GM12872 (cell line): Measurements from ENCODE around the gene PALLD.

Experiments
- TF ChIP-seq, protein P1 (sequence below): IDR thresholded peaks from 3 replicates; pipeline ENCODE4 v1.5.1; 2011; ENCODE audit warnings: low read depth, mild to moderate bottlenecking, low read length, moderate library complexity; ENCODE audit not compliant: insufficient read depth

PALLD gene

DNA sequence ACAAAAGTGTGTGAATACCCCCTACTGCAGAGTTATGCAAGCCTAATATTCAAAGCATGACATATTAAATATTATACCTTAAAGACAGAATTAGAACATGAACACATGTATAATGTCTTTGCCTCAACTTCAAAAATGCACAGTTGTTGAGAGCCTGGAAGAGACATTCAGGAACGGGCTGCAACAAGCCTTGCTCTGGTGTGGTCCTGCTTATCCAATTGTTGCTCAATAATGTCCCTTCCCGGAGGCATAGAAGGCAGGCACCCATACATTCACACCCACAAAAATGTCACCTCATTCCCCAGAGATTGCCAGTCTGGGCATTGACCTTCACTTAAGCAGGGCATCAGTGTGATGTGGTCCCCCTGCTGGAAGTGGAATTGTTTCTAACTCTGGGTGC, 274.4 kb downstream of the PALLD start:
- TF ChIP-seq, protein P1, sequence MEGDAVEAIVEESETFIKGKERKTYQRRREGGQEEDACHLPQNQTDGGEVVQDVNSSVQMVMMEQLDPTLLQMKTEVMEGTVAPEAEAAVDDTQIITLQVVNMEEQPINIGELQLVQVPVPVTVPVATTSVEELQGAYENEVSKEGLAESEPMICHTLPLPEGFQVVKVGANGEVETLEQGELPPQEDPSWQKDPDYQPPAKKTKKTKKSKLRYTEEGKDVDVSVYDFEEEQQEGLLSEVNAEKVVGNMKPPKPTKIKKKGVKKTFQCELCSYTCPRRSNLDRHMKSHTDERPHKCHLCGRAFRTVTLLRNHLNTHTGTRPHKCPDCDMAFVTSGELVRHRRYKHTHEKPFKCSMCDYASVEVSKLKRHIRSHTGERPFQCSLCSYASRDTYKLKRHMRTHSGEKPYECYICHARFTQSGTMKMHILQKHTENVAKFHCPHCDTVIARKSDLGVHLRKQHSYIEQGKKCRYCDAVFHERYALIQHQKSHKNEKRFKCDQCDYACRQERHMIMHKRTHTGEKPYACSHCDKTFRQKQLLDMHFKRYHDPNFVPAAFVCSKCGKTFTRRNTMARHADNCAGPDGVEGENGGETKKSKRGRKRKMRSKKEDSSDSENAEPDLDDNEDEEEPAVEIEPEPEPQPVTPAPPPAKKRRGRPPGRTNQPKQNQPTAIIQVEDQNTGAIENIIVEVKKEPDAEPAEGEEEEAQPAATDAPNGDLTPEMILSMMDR: no peak

DNA sequence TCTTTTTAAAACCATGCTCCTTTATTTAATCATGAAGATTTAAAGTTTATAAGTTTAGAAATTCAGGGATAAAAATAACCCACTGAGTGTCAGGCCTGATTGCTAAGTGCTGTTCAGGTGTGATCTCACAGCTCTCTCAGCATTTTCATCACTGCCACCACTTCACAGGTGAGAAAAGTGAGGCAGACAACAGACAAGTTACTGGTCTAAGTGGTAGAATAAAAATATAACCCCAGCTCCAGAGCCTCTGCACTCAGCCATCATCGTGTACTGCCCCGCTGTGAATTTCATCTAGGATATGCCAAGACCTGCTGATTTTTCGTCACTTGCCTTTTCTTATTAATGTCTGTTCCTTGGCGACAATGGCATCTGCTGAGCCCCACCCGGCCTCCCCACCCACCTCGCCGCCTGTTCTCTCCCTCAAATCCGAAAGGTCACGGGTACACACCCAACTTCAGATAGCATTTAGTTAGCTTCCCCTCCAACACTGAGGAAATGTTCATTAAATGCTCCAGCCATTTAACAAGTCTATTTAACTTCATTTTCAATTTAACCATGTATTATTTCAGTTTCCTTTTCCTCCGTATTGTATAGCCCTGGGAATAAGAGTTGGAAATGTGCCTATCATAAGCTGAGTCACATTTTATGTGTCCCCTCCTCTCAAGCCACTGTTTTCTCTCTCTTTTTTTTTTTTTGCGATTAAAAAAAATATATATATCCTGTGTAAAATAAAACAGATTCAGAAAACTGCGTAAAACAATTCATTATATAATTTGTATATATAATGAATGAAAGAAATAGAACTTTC, 276.7 kb downstream of the PALLD start:
- TF ChIP-seq, protein P1: no peak

DNA sequence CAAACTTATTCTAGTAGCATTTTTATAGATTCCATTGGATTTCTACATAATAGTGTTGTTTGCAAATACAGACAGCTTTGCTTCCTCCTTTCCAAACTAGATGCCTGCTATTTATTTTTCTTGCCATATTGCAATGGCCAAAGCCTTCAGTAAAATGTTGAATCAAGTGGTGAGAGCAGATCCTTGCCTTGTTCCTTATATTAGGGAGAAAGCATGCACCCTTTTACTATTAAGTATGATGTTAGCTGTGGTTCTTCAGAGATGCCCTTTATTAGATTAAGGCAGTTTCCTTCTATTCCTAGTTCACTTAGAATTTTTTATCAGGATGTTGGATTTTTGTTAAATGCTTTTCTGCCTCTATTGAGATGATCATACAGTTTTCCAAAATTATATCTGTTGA, 279.5 kb downstream of the PALLD start:
- TF ChIP-seq, protein P1: no peak

DNA sequence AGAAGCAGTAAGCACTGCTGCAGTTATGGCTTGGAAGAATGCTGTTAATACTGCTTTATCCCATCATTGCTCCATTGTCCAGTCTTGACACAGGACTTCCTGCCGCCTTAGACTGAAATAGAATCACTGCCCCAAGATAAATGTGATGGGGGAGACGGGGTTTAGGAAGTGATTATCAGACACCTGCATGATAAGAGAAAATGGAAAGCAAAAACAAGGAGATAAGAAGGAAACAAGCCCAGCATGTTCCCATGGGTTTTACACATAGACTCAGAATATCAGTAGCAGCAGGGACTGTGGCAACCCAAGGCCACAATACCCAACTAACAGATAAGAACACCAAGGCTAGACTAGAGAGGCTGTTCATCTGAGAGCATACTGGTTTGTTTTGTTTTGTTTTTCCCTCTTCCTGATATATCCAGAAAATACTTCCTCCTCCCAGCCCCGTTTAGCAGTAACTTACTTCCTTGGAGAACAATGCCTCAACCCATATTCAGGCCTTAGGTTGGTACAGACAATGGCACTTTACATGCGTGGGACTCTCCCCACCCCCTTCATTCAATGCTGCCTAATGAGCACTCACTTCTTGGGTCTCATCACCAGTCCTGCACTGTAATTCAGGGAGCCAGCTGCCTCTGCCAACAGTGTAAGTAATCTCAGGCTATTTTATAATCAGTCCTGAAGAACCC, 280.6 kb downstream of the PALLD start:
- TF ChIP-seq, protein P1: no peak

DNA sequence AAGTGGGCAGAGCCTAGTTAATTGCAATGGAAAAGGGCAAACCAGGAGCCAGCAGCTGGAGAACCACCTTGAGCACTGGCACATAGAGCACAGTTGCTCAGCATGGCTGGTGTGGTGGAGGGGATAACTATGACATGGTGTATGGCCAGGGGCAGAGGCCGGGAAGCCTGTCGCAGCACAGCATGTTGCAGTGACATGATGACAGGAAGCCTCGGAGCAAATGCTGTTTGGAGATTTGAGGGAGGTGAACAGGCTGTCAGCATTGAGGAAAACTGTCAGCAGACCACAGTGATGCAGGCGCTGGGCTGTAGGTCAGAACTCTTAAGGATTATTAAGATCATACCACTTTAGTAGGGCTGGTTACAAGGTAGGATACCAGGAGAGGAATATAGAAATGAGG, 284.5 kb downstream of the PALLD start:
- TF ChIP-seq, protein P1: no peak

DNA sequence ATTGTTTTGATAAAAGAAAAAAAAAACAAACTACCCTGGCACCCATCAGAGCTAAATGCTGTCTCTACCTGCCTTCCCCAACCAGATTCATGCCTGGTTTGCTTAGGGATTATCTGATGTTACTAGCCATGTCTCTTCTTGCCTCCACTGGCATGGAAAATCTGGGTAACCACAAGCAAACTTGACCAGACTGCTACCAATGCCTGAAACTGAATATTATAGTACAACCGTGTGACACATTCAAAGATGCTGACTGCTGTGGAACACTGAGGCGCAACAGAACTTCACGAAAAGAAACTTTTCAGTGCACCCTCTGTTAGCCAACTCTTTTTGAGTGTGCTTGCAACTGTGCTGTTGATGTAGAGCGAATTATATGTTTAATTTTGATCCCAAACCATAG, 285.1 kb downstream of the PALLD start:
- TF ChIP-seq, protein P1: no peak

DNA sequence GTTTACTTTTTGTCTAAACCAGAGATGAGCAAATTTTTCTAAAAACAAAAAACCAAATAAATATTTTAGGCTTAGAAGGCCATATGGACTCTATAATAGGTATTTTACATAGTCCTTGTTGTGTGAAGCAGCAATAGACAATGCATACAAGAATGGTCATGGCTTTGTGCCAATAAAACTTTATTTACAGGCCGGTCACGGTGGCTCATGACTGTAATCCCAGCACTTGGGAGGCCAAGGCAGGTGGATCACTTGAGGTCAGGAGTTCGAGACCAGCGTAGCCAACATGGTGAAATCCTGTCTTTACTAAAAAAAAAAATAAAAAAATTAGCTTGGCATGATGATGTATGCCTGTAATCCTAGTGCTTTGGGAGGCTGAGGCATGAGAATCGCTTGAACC, 285.6 kb downstream of the PALLD start:
- TF ChIP-seq, protein P1: no peak
